ENCODE measurements around the gene MEP1A.

- no peak for TF ChIP-seq POLR2A (IDR thresholded peaks at IDR 0.05)
- TF ChIP-seq, protein P1, sequence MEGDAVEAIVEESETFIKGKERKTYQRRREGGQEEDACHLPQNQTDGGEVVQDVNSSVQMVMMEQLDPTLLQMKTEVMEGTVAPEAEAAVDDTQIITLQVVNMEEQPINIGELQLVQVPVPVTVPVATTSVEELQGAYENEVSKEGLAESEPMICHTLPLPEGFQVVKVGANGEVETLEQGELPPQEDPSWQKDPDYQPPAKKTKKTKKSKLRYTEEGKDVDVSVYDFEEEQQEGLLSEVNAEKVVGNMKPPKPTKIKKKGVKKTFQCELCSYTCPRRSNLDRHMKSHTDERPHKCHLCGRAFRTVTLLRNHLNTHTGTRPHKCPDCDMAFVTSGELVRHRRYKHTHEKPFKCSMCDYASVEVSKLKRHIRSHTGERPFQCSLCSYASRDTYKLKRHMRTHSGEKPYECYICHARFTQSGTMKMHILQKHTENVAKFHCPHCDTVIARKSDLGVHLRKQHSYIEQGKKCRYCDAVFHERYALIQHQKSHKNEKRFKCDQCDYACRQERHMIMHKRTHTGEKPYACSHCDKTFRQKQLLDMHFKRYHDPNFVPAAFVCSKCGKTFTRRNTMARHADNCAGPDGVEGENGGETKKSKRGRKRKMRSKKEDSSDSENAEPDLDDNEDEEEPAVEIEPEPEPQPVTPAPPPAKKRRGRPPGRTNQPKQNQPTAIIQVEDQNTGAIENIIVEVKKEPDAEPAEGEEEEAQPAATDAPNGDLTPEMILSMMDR (IDR thresholded peaks at IDR 0.05), result no peak
These were observed 17.0 kb upstream of the MEP1A start for GRCh38 chr6:46776070-46776712.

Measured in gastroesophageal sphincter (tissue), 3 donors.